Suprapubic skin (tissue), 4 donors: Measurements from ENCODE around the gene ZNF593. TPM values are rescaled to one million over a fixed set of nuclear protein-coding genes. Genes with fewer than 3 reads are reported as not detected.

Experiments
- DNase-seq, 2 donors: peaks; one replicate each; pipeline ENCODE4 v3.0.0-alpha.2; 2019; ENCODE audit warnings: low spot score in 2 of 2
- H3K27ac ChIP-seq: fragments of 200-600 bp; sonication (generic); one replicate; pipeline ENCODE4 v1.5.1; 2019
- H3K27me3 ChIP-seq: fragments of 200-600 bp; sonication (generic); one replicate; pipeline ENCODE4 v1.5.1; 2019
- H3K36me3 ChIP-seq: fragments of 200-600 bp; sonication (generic); one replicate; pipeline ENCODE4 v1.5.1; 2019
- H3K4me1 ChIP-seq: fragments of 200-600 bp; sonication (generic); one replicate; pipeline ENCODE4 v1.5.1; 2019
- H3K4me3 ChIP-seq: fragments of 200-600 bp; sonication (generic); one replicate; pipeline ENCODE4 v1.5.1; 2019; ENCODE audit warnings: mild to moderate bottlenecking
- H3K9me3 ChIP-seq: fragments of 200-600 bp; sonication (generic); one replicate; pipeline ENCODE4 v1.5.1; 2019
- CTCF ChIP-seq, 2 donors: fragments of 200-600 bp in 1 of 2; fragments of 450-650 bp in 1 of 2; sonication (generic) in 1 of 2; IDR thresholded peaks; one replicate each; pipeline ENCODE4 v1.5.1; 2016 to 2019; ENCODE audit warnings: antibody characterized with exemption in 2 of 2, mild to moderate bottlenecking in 1 of 2, moderate library complexity in 1 of 2
- EP300 ChIP-seq: sonication (generic); formaldehyde crosslinking; IDR thresholded peaks from one replicate; pipeline ENCODE4 v1.6.1; 2017; ENCODE audit warnings: antibody characterized with exemption
- POLR2A ChIP-seq, 2 donors: fragments of 450-650 bp; IDR thresholded peaks; one replicate each; pipeline ENCODE4 v1.6.1; 2017; ENCODE audit warnings: antibody characterized with exemption in 2 of 2, mild to moderate bottlenecking in 2 of 2, moderate library complexity in 2 of 2
- POLR2AphosphoS5 ChIP-seq, 3 donors: sonication (generic); formaldehyde crosslinking; IDR thresholded peaks; one replicate each; pipeline ENCODE4 v1.6.1; 2017; ENCODE audit warnings: antibody characterized with exemption in 3 of 3
- WGBS: methylation state at CpG from one replicate; pipeline ENCODE4 v1.1.5; 2018; 5-methylcytosine and 5-hydroxymethylcytosine counted together
- total RNA-seq, 4 donors: library from RNA; depleted of rRNA; stranded (reverse); fragments of >200 nt; gene quantifications; one replicate each; pipeline ENCODE4 v1.1.0, GENCODE V29; 2016

ZNF593 gene
- total RNA-seq, 4 donors from 2014 or later = 15.3 to 53.4 (median 28.3) TPM

GRCh38 chr1:26195805-26196204 lies 26.1 kb downstream of the ZNF593 start:
- no peaks in the 10 kb centered on the region for H3K36me3 ChIP-seq
- H3K27ac ChIP-seq = no peak overlapping the region
- no peaks in the 10 kb centered on the region for H3K27me3 ChIP-seq
- TF ChIP-seq CTCF (IDR thresholded peaks at IDR 0.05) (no peak), EP300 (no peak), POLR2A (IDR thresholded peaks at IDR 0.05) (no peak), POLR2AphosphoS5 (IDR thresholded peaks at IDR 0.05) (no peak)
- WGBS = 71% methylated on average over 3 of the region's 3 CpGs
- no peak overlapping the region for H3K4me3 ChIP-seq
- no peak for DNase-seq
- H3K4me1 ChIP-seq = peaks cover 2% of the 10 kb centered on the region
- H3K9me3 ChIP-seq = no peaks in the 10 kb centered on the region

- H3K4me1 ChIP-seq = peaks cover 8% of the 10 kb centered on the region
- TF ChIP-seq POLR2AphosphoS5 (IDR thresholded peaks at IDR 0.05) (no peak), POLR2A (IDR thresholded peaks at IDR 0.05) (no peak), CTCF (IDR thresholded peaks at IDR 0.05) (no peak), EP300 (no peak)
- no peaks in the 10 kb centered on the region for H3K9me3 ChIP-seq
- no peak for DNase-seq
- H3K36me3 ChIP-seq = no peaks in the 10 kb centered on the region
- H3K27ac ChIP-seq = no peak overlapping the region
- no peaks in the 10 kb centered on the region for H3K27me3 ChIP-seq
- H3K4me3 ChIP-seq = no peak overlapping the region
- 93% methylated on average over 3 of the region's 3 CpGs for WGBS
Measured at GRCh38 chr1:26197301-26197700, 27.6 kb downstream of the ZNF593 start.

- Histone ChIP-seq H3K4me1 (peaks cover 8% of the 10 kb centered on the region), H3K27ac (no peak overlapping the region), H3K36me3 (no peaks in the 10 kb centered on the region), H3K4me3 (no peak overlapping the region), H3K9me3 (no peaks in the 10 kb centered on the region), H3K27me3 (no peaks in the 10 kb centered on the region)
- DNase-seq = no peak
- TF ChIP-seq EP300 = no peak
- TF ChIP-seq CTCF (IDR thresholded peaks at IDR 0.05) = no peak
- no peak for TF ChIP-seq POLR2AphosphoS5 (IDR thresholded peaks at IDR 0.05)
- TF ChIP-seq POLR2A (IDR thresholded peaks at IDR 0.05) = no peak
- 87% methylated on average over 11 of the region's 11 CpGs for WGBS
Measured at GRCh38 chr1:26197813-26198212, 28.1 kb downstream of the ZNF593 start.

- no peaks in the 10 kb centered on the region for H3K27me3 ChIP-seq
- peaks cover 8% of the 10 kb centered on the region for H3K4me1 ChIP-seq
- no peaks in the 10 kb centered on the region for H3K36me3 ChIP-seq
- H3K27ac ChIP-seq = no peak overlapping the region
- TF ChIP-seq CTCF (IDR thresholded peaks at IDR 0.05) (no peak), EP300 (no peak), POLR2A (IDR thresholded peaks at IDR 0.05) (no peak), POLR2AphosphoS5 (IDR thresholded peaks at IDR 0.05) (no peak)
- H3K4me3 ChIP-seq = no peak overlapping the region
- no peak for DNase-seq
- WGBS = 79% methylated on average over 5 of the region's 5 CpGs
- no peaks in the 10 kb centered on the region for H3K9me3 ChIP-seq
Measured at GRCh38 chr1:26200413-26200812, 30.7 kb downstream of the ZNF593 start.

- Histone ChIP-seq H3K4me1 (peaks cover 8% of the 10 kb centered on the region), H3K36me3 (no peaks in the 10 kb centered on the region), H3K27me3 (no peaks in the 10 kb centered on the region), H3K4me3 (no peak overlapping the region), H3K27ac (no peak overlapping the region), H3K9me3 (no peaks in the 10 kb centered on the region)
- TF ChIP-seq EP300 (no peak), POLR2A (IDR thresholded peaks at IDR 0.05) (no peak), POLR2AphosphoS5 (IDR thresholded peaks at IDR 0.05) (no peak), CTCF (IDR thresholded peaks at IDR 0.05) (no peak)
- DNase-seq = no peak
- 100% methylated on average over 2 of the region's 9 CpGs for WGBS
Measured at GRCh38 chr1:26203642-26204318, 34.1 kb downstream of the ZNF593 start.
